GM21723 (cell line): ENCODE measurements around the gene CXCR6.

Source experiments
- ATAC-seq: cut with Tn5 transposase; IDR thresholded peaks from one replicate; pipeline ENCODE4 v1.9.1; 2021; ENCODE audit warnings: mild to moderate bottlenecking, moderate library complexity; ENCODE audit not compliant: unreplicated experiment

The CXCR6 gene

GRCh38 chr3:45943207-45943846, at the start of gene CXCR6:
Gene CXCR6, plus strand, starts transcription at chr3:45943464. Its CDS starts 3,018 bp downstream, at chr3:45946482.
- ATAC-seq = no peak

- no peak for ATAC-seq
Measured at GRCh38 chr3:45894015-45894414, 49.2 kb upstream of the CXCR6 start.

- no peak for ATAC-seq
Measured at GRCh38 chr3:45895686-45896468, 47.4 kb upstream of the CXCR6 start.

GRCh38 chr3:45896956-45897355, 46.3 kb upstream of the CXCR6 start:
- ATAC-seq = no peak

DNA sequence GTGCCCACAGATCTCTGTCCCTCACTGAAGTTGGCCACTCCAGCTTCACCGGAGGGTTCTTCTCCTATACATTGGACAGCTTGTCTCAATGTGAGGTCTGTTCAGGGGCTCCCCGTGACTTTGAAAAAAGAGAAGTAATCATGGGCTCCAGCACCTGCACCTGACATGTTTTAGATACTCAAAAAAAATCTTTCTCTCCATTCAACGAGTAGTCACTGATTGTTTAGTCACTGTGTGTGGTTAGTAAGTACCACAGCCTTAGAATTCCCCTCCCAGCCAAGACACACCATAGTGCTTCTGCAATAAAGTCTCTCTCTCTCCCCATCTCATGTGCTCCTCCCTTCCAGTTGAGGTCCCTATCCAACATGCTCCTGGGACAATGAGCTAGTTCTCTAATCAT, 38.3 kb upstream of the CXCR6 start:
- peak; percentile 85 for ATAC-seq

DNA sequence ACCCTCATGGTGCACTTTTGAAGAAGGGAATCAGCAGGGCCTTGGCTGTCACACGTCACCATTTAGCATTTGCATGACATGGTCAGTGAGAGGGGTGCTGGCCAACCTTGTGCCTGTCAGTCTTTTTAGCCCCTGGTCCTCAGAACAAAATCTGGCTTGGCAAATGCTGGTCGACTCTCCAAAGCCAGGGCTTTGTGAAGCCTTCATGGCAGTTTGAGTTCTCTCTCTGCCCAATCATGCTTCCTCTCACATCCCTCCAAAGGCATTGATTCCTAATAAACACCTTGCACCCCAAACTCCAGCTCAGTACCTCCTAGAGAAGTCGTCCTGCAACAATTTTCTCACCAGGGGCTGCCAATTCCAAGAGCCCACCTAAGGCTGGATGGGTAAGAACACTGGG, 37.5 kb upstream of the CXCR6 start:
- ATAC-seq = no peak

GRCh38 chr3:45906681-45907407, 36.4 kb upstream of the CXCR6 start:
- no peak for ATAC-seq

DNA sequence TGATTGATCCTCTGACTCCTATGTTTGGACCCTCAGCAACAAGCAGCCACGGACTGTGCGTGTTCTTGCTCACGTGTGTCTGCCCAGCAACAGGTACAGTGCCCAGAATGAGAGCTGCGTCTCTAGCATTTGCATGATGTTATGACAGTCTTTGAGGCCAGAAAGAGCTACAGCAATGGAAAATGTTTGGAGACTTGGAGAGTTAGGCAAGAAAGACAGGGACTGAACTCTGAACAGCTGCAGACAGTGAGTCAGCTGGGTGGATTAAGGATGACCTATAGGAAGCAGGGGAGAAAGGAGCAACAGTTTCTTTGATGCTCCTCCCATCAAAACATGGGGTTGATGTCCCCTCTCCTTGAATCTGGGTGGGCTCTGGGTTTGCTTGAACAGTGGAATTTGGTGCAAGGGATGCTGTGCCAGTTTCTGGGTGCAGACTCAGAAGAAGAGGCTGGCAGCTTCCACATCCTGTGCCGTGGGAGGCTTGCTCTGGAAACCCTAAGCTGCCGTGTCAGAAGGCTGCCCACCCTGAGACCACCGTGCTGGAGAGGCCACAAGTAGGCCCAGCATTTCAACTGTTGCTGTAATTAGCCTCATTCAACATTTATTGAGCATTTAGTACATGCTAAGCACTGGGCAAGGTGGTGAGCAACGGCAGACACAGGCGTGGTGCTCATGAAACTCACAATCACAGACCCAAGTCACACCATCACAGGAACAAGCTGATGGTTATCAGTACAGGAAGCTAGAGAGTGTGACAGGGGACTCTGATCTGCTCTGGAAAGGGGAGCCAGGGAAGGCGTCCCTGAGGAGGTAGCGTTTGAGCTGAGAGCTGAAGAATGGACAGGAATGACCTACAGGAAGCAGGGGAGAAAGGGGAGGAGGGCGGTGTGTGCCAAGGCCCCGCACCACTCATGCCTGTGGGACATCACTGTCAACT, 35.2 kb upstream of the CXCR6 start:
- ATAC-seq = no peak

DNA sequence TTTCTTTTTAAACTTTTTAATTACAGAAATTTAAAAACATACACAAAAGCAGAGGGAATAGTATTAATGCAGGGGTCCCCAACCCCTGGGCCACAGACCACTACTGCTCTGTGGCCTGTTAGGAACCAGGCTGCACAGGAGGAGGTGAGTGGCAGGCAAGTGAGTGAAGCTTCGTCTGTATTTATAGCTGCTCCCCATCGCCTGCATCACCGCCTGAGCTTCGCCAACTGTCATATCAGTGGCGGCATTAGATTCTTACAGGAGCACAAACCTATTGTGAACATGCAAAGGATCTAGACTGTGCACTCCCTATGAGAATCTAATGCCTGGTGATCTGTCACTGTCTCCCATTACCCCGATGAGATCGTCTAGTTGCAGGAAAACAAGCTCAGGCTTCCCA, 34.5 kb upstream of the CXCR6 start:
- ATAC-seq = no peak

- no peak for ATAC-seq
Measured at GRCh38 chr3:45909542-45909941, 33.7 kb upstream of the CXCR6 start.

GRCh38 chr3:45910892-45911291, 32.4 kb upstream of the CXCR6 start:
- ATAC-seq = no peak

DNA sequence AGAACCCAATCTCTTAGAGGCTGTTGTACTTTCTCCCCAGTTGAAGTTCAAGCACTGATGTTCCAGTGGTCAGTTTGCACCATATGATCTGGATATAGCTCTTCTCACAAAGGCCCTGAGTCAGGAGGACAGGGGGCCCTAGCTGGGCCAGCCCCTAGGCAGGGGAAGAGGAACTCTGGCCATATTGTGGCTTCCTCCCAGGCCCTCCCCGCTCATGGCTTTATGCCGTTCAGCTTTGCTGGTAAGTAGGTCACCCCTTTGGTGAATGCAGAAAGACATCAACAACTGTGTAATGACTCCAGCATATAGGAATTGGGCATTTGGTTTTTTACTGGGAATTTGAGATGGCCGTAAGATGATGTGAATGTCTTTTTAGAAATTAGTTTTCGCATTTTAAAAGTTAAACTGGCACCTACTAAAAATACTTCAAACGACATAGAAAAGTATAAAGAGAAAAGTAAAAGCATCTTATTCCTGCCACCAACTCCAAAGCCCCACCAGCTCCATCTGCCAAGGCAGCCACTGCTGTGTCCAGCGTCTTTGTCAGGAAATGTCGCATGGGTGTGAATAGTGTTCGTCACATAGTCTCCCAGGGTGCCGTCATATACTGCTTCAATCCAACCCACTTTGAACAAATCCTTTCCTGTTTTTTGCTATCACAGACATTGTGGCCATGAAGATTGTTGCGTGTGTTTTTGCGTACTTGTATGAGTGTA, 31.6 kb upstream of the CXCR6 start:
- ATAC-seq = no peak

DNA sequence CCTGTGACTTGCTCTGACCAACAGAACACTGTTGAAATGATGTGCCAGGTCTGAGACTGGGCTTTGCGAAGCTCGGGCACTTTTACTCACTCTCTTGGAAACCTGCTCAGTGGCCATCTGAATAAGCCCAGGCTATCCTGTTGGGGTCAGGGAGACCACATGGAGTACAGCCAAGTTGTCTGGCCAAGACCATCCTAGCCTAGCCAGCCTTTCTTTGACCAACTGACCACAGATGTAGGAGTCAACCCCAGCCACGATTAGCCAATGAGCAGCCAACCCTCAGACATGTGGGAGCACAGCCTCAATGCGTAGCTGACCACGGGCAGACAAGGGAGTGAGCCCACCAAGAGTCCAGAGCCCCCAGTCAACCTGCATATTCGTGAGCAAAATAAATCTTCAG, 30.8 kb upstream of the CXCR6 start:
- no peak for ATAC-seq

- no peak for ATAC-seq
Measured at GRCh38 chr3:45914362-45915058, 28.8 kb upstream of the CXCR6 start.

GRCh38 chr3:45915059-45915439, 28.2 kb upstream of the CXCR6 start:
- ATAC-seq = no peak

GRCh38 chr3:45915518-45916231, 27.6 kb upstream of the CXCR6 start:
- ATAC-seq = peak; percentile 96

DNA sequence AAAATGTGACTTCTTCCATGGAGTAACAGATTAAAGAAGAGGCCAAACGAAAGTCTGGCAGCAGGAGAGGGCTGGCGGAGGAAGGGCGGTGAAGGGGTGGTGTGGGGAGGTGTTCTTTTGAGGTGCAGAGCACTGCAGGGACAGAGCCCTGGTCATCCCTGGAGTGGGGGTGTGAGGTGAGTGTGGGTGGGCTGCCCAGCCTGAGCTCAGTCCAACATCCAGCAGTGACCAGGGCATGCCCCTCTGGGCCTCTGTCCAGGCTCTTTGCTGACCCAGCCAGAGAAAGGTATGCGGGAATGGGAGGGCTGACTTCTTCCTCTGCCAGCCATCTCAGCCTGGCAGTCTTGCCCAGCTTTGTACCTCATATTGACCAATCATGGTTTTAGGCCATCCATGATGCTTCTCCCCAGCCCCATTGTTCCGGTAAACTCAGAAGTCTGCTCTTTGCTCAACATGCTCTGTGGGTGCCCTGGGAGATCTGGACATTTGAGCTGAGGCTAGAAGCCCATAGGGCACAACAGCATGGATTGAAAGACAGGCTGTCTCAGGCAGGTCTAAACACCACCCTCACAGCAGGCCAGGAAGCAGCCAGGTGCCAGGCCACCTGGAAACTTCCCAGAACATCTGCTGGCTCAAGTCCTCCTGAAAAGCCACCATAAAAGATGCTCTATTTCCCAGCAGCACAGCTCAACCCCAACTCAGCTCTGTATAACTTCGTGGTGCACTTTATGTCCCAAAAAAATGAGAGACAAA, 25.9 kb upstream of the CXCR6 start:
- ATAC-seq = no peak
